Islet of Langerhans (tissue), 1 donor: Measurements from ENCODE around the gene MLXIP.

Experiments
- FAIRE-seq: peaks from one replicate; lab custom pipeline; 2011; peaks lifted over from hg19 to GRCh38; lab: Jason Lieb, UNC

MLXIP gene

GRCh38 chr12:122189626-122190475, 111.3 kb downstream of the MLXIP start:
- FAIRE-seq: no peak

GRCh38 chr12:122190842-122191668, 112.5 kb downstream of the MLXIP start:
- FAIRE-seq: no peak

GRCh38 chr12:122192441-122192840, 113.9 kb downstream of the MLXIP start:
- no peak for FAIRE-seq

GRCh38 chr12:122194804-122195203, 116.2 kb downstream of the MLXIP start:
- no peak for FAIRE-seq

- FAIRE-seq: no peak
Observed at GRCh38 chr12:122195405-122195804, 116.8 kb downstream of the MLXIP start.
